Skeletal muscle tissue (tissue), 4 donors: ENCODE results near the gene NRXN3. TPM values are rescaled to one million over a fixed set of nuclear protein-coding genes. Genes with fewer than 3 reads are reported as not detected.
"Not testable (repeated sequence)": the region's sequence is repeated elsewhere in the genome, so short reads cannot be mapped to it uniquely, and the experiment has no call there.

ENCODE experiments used
- H3K27ac ChIP-seq: one replicate; pipeline ENCODE4 v1.7.0; 2013; ENCODE audit warnings: mild to moderate bottlenecking, low read depth, low read length, inconsistent platforms
- H3K27me3 ChIP-seq, 3 donors: one replicate each; pipeline ENCODE4 v1.7.0; 2013; ENCODE audit warnings: low read length in 3 of 3; ENCODE audit not compliant: control insufficient read depth in 3 of 3, insufficient read depth in 3 of 3
- H3K36me3 ChIP-seq, 3 donors: one replicate each; pipeline ENCODE4 v1.7.0; 2013; ENCODE audit warnings: low read length in 3 of 3; ENCODE audit not compliant: control insufficient read depth in 3 of 3, insufficient read depth in 3 of 3
- H3K4me1 ChIP-seq, 3 donors: one replicate each; pipeline ENCODE4 v1.7.0; 2013; ENCODE audit warnings: low read length in 3 of 3, mild to moderate bottlenecking in 3 of 3; ENCODE audit not compliant: control insufficient read depth in 3 of 3, insufficient read depth in 3 of 3
- H3K4me3 ChIP-seq, 3 donors: one replicate each; pipeline ENCODE4 v1.7.0; 2013; ENCODE audit warnings: low read length in 3 of 3
- H3K9ac ChIP-seq, 3 donors: one replicate each; pipeline ENCODE4 v1.7.0; 2013; ENCODE audit warnings: low read length in 3 of 3, mild to moderate bottlenecking in 3 of 3, moderate library complexity in 2 of 3, low read depth in 1 of 3
- H3K9me3 ChIP-seq, 3 donors: one replicate each; pipeline ENCODE4 v1.7.0; 2013; ENCODE audit warnings: low read length in 3 of 3; ENCODE audit not compliant: control insufficient read depth in 3 of 3
- total RNA-seq: library from RNA; depleted of rRNA; stranded (reverse); fragments of >200 nt; gene quantifications from one replicate; pipeline ENCODE4 v1.2.3, GENCODE V29; 2014
- donor health status: Osteomylitis.

NRXN3 gene
- total RNA-seq, 1 donor from 2014 or later = 0.52 TPM

- H3K9ac ChIP-seq = peak overlapping the region; percentile 63 to 75 (median 69)
- peaks cover 4 to 14% (median 10%) of the 10 kb centered on the region in 3 donors for H3K4me1 ChIP-seq
- no peaks in the 10 kb centered on the region for H3K27me3 ChIP-seq
- no peaks in the 10 kb centered on the region for H3K9me3 ChIP-seq
- H3K36me3 ChIP-seq = no peaks in the 10 kb centered on the region
- H3K27ac ChIP-seq = peak overlapping the region; percentile 64
- peak overlapping the region; percentile 74 to 78 (median 74) for H3K4me3 ChIP-seq
These were observed 396.1 kb downstream of the NRXN3 start for GRCh38 chr14:78566026-78566858.

GRCh38 chr14:78566859-78567172 lies 396.6 kb downstream of the NRXN3 start:
- H3K27ac ChIP-seq = no peak overlapping the region
- H3K9me3 ChIP-seq = no peaks in the 10 kb centered on the region
- H3K36me3 ChIP-seq = no peaks in the 10 kb centered on the region
- peak overlapping the region in 1 of 3 donors; percentile 75 for H3K9ac ChIP-seq
- no peaks in the 10 kb centered on the region for H3K27me3 ChIP-seq
- no peak overlapping the region for H3K4me3 ChIP-seq
- peaks cover 4 to 14% (median 10%) of the 10 kb centered on the region in 3 donors for H3K4me1 ChIP-seq

GRCh38 chr14:78567343-78567742 lies 397.2 kb downstream of the NRXN3 start:
- Histone ChIP-seq H3K9ac (no peak overlapping the region), H3K4me1 (peaks cover 4 to 14% (median 10%) of the 10 kb centered on the region in 3 donors), H3K27me3 (no peaks in the 10 kb centered on the region), H3K27ac (no peak overlapping the region), H3K4me3 (no peak overlapping the region), H3K36me3 (no peaks in the 10 kb centered on the region), H3K9me3 (no peaks in the 10 kb centered on the region)

DNA sequence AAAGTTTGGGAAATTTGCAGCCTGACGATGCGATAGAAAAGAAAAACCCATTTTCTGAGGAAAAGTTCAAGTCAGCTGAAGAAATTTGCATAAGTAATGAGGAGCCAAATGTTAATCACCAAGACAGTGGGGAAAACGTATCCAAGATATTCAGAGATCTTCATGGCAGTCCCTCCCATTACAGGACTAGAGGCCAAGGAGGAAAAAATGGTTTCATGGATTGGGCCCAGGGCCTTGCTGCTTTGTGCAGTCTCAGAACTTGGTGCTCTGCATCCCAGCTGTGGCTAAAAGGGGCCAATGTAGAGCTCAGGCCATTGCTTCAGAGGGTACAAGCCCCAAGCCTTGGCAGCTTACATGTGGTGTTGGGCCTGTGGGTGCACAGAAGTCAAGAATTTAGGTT lies 403.6 kb downstream of the NRXN3 start:
- not testable (repeated sequence) for H3K27me3 ChIP-seq, H3K4me3 ChIP-seq, H3K4me1 ChIP-seq, H3K9me3 ChIP-seq, H3K36me3 ChIP-seq, H3K9ac ChIP-seq, H3K27ac ChIP-seq

DNA sequence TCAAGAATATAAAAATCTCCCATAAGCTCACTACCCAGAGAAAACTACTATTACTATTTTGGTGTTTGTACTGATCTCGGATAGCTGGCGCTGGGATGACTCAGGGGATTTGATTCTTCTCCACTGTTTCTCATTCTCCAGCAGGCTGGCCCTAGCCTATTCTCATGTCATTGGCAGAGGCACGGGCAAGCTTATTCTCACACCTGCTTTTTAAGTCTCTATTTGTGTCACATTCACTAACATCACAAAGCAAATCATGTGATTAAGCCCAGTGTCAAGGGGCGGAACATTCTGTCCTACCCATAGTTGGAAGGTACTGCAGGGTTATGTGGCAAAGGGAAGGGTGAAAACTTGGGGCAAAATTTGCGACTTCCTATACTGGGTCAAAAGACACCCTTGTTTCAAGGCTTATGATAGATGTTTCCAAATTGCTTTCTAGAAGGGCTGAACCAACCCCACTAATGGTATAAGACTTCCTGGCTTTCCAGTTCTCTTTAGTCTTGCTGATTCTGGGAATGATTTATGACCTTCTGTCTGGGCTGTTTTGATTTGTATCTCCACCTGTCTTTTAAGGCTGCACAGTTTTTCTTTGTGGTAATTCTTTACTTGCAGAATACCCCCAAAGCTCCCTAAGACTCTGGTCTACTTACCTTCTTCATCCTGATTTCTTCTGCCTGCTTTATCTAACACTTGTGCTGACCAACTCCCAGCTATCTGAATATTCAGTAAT lies 406.4 kb downstream of the NRXN3 start:
- Histone ChIP-seq H3K4me3 (no peak overlapping the region), H3K27me3 (no peaks in the 10 kb centered on the region), H3K9me3 (peaks cover 0 to 3% (median 0%) of the 10 kb centered on the region in 3 donors), H3K36me3 (no peaks in the 10 kb centered on the region), H3K9ac (no peak overlapping the region), H3K4me1 (peaks cover 0 to 4% (median 2%) of the 10 kb centered on the region in 3 donors), H3K27ac (peak overlapping the region; percentile 52)

DNA sequence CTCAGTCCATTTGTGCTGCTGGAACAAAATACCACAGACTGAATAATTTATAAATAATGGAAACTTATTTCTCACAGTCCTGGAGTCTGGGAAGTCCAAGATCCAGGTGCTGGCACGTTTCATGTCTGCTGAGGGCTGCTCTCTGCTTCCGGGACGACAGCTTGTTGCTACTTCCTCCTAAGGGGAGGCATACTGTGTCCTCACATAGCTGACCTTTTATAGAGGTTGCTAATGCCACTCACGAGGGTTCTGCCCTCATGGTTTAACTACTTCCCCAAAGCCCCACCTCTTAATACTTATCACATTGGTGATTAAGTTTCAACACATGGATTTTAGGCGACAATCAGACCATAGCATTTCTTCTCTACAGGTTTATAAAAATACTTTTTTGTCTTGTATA lies 411.1 kb downstream of the NRXN3 start:
- H3K4me3 ChIP-seq = no peak overlapping the region
- no peaks in the 10 kb centered on the region for H3K36me3 ChIP-seq
- H3K4me1 ChIP-seq = no peaks in the 10 kb centered on the region
- H3K9ac ChIP-seq = no peak overlapping the region
- no peak overlapping the region for H3K27ac ChIP-seq
- H3K27me3 ChIP-seq = no peaks in the 10 kb centered on the region
- no peaks in the 10 kb centered on the region for H3K9me3 ChIP-seq

DNA sequence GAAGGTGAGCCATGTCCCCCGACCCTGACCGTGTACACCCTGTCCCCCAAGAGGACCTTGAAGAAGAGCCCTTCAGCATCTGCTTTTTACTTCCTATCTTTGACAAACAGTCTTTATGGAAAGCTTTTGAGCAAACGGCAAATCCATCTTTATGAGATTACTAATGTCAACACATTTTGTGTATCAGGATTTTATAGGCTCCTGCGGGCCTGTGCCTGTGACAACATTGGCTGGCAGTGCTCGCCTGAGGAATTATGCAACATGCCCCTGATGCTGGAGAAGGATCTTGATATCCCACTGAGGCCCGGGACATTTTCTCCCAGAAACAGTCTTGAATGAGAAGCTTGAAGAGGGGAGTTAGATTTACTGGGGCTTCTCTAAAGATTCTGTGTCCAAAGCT lies 416.5 kb downstream of the NRXN3 start:
- Histone ChIP-seq H3K9ac (no peak overlapping the region), H3K27ac (no peak overlapping the region), H3K9me3 (no peaks in the 10 kb centered on the region), H3K27me3 (no peaks in the 10 kb centered on the region), H3K4me3 (no peak overlapping the region), H3K36me3 (no peaks in the 10 kb centered on the region), H3K4me1 (no peaks in the 10 kb centered on the region)

GRCh38 chr14:78588906-78589305 lies 418.7 kb downstream of the NRXN3 start:
- H3K27ac ChIP-seq = no peak overlapping the region
- H3K27me3 ChIP-seq = no peaks in the 10 kb centered on the region
- H3K36me3 ChIP-seq = no peaks in the 10 kb centered on the region
- no peak overlapping the region for H3K4me3 ChIP-seq
- H3K4me1 ChIP-seq = no peaks in the 10 kb centered on the region
- no peak overlapping the region for H3K9ac ChIP-seq
- no peaks in the 10 kb centered on the region for H3K9me3 ChIP-seq

DNA sequence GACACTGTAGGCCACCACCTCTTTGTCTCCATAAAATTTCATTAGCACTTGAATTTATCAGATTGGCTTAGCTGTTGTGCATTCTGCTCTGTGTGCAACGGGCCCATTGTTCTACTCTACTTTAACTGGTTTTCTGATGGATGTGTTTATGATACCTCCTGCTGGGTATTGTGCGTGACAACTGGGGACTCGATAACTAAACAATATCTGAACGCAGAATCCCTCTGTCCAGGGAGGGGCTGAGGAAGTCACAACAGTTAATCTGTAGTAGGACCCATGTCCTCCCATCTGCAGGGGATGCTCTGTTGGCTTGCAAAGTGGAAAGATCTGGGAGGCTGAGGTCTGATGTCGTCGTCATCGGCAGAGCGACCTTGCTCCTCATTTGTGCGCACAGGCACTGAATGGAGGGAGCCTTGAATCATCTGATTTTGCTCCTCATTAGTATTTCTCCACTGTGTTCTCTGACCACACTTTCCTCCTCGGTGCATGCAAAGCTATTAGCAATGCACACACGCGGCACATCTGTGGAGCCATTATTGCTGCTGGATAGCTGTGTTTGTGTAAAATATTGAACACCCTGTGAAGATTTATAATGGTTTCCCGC lies 422.5 kb downstream of the NRXN3 start:
- H3K27me3 ChIP-seq = no peaks in the 10 kb centered on the region
- no peaks in the 10 kb centered on the region for H3K4me1 ChIP-seq

GRCh38 chr14:78593949-78594348 lies 423.8 kb downstream of the NRXN3 start:
- Histone ChIP-seq H3K4me3 (no peak overlapping the region), H3K27me3 (no peaks in the 10 kb centered on the region), H3K36me3 (no peaks in the 10 kb centered on the region)

More for the DNA sequence above, 422.5 kb downstream of the NRXN3 start:
- no peak overlapping the region for H3K27ac ChIP-seq
- no peak overlapping the region for H3K4me3 ChIP-seq
- no peaks in the 10 kb centered on the region for H3K9me3 ChIP-seq
- no peak overlapping the region for H3K9ac ChIP-seq
- H3K36me3 ChIP-seq = no peaks in the 10 kb centered on the region

More at GRCh38 chr14:78593949-78594348, 423.8 kb downstream of the NRXN3 start:
- Histone ChIP-seq H3K4me1 (peaks cover 0 to 3% (median 0%) of the 10 kb centered on the region in 3 donors), H3K9me3 (no peaks in the 10 kb centered on the region), H3K9ac (no peak overlapping the region), H3K27ac (no peak overlapping the region)
